DOHH2 (cell line): ENCODE results near the gene NGDN.

Experiments used
- H3F3A ChIP-seq: fragments of 200-600 bp; sonication (generic), shearing (Covaris generic); 2 replicates; pipeline ENCODE4 v1.6.0; 2016; ENCODE audit warnings: antibody characterized with exemption, mild to moderate bottlenecking; ENCODE audit not compliant: control insufficient read depth, insufficient read depth
- H3K27ac ChIP-seq: fragments of 200-600 bp; sonication (generic); 2 replicates; pipeline ENCODE4 v1.5.1; 2014; ENCODE audit warnings: low read depth, mild to moderate bottlenecking, low read length, moderate library complexity
- H3K27me3 ChIP-seq: fragments of 200-600 bp; sonication (generic); 2 replicates; pipeline ENCODE4 v1.6.1; 2014; ENCODE audit warnings: mild to moderate bottlenecking, low read length, mixed read lengths; ENCODE audit not compliant: control insufficient read depth
- H3K36me3 ChIP-seq: fragments of 200-600 bp; sonication (generic); 2 replicates; pipeline ENCODE4 v1.6.1; 2014; ENCODE audit warnings: mild to moderate bottlenecking, low read length, moderate library complexity, mixed read lengths; ENCODE audit not compliant: control insufficient read depth
- H3K4me1 ChIP-seq: fragments of 200-600 bp; sonication (generic); 2 replicates; pipeline ENCODE4 v1.6.1; 2014; ENCODE audit warnings: mild to moderate bottlenecking, low read length, mixed read lengths; ENCODE audit not compliant: control insufficient read depth
- H3K4me2 ChIP-seq: fragments of 200-600 bp; sonication (generic); 2 replicates; pipeline ENCODE4 v1.6.0; 2014; ENCODE audit warnings: mild to moderate bottlenecking, low read length, moderate library complexity
- H3K4me3 ChIP-seq: fragments of 200-600 bp; sonication (generic); 2 replicates; pipeline ENCODE4 v1.5.1; 2014; ENCODE audit warnings: mild to moderate bottlenecking, low read length, mixed read lengths
- H3K79me2 ChIP-seq: fragments of 200-600 bp; sonication (generic); 2 replicates; pipeline ENCODE4 v1.6.1; 2014; ENCODE audit warnings: mild to moderate bottlenecking, low read length, mixed read lengths; ENCODE audit not compliant: control insufficient read depth
- H3K9me2 ChIP-seq: fragments of 200-600 bp; sonication (generic); replicated peaks from 2 replicates; pipeline ENCODE4 v1.6.1; 2014; ENCODE audit warnings: mild to moderate bottlenecking, low read length, mixed read lengths; ENCODE audit not compliant: control insufficient read depth
- H3K9me3 ChIP-seq: fragments of 200-600 bp; sonication (generic); 2 replicates; pipeline ENCODE4 v1.6.1; 2014; ENCODE audit warnings: antibody characterized with exemption, low read length, mixed read lengths; ENCODE audit not compliant: control insufficient read depth, insufficient read depth
- H4K20me1 ChIP-seq: fragments of 200-600 bp; sonication (generic); 2 replicates; pipeline ENCODE4 v1.6.0; 2014; ENCODE audit warnings: low read depth, mild to moderate bottlenecking, antibody characterized with exemption, low read length, moderate library complexity; ENCODE audit not compliant: control insufficient read depth, insufficient read depth
- EZH2phosphoT487 ChIP-seq: fragments of 200-600 bp; sonication (generic); IDR thresholded peaks from 2 replicates; pipeline ENCODE4 v1.6.1; 2017; ENCODE audit warnings: borderline replicate concordance, mild to moderate bottlenecking, antibody characterized with exemption, low read length, moderate library complexity, mixed read lengths
- TF ChIP-seq, protein P1 (sequence below): fragments of 200-600 bp; sonication (generic); IDR thresholded peaks from one replicate; pipeline ENCODE4 v1.5.1; 2014; ENCODE audit warnings: antibody characterized with exemption, mild to moderate bottlenecking, low read depth, low read length; ENCODE audit not compliant: poor library complexity, severe bottlenecking

NGDN gene

DNA sequence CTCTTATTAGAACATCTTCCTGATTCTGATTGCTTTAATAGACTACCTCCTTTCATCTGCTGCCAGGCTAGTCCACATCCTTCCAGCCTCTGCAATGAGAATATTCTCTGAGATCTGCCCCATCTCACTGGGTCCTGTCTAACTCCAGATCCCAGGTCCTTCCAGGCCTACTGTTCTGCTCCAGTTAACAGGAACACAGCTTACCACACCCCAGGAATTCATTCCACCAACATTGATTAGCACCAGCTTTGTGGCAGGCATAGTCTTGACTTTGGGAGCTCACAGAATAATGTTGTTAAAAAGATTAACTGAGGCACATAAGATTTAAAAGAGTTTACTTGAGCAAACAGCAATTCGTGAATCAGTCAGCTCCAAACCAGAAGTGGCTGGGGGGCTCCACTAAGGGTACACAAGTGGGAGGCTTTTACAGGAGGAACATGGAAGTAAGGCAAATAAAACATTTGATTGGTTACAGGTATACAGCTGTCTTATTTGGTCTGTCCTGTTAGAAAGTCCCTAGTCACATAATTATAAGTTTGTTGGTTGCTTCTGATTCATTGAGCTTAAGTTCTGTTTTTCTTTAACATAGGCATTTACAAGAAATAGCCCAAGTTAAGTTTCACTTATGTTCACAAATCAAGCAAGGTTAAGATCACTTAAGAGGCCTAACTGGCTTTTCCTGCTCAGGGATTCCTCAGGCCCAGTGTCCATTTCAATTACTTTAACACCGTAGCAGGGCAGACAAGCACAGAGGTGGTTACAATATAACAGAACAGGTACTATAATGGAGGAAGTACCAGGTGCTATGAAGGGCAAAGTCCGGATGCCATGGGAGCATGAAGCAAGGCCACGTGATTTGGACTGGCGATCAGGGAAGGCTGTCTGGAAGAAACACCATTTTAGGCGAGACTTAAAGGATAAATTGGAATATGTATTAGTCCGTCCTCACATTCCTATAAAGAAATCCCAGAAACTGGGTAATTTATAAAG lies 21.8 kb upstream of the NGDN start:
- no peaks in the 10 kb centered on the region for H3K79me2 ChIP-seq
- H3K36me3 ChIP-seq = no peaks in the 10 kb centered on the region
- H3K9me3 ChIP-seq = no peaks in the 10 kb centered on the region
- H3K4me1 ChIP-seq = no peaks in the 10 kb centered on the region
- no peak overlapping the region for H3K4me3 ChIP-seq
- peaks cover 5% of the 10 kb centered on the region; the same call in 1 of the 2 replicates for H3K27me3 ChIP-seq
- no peak overlapping the region for H3K27ac ChIP-seq
- H4K20me1 ChIP-seq = no peaks in the 10 kb centered on the region
- no peak for TF ChIP-seq EZH2phosphoT487
- TF ChIP-seq, protein P1, sequence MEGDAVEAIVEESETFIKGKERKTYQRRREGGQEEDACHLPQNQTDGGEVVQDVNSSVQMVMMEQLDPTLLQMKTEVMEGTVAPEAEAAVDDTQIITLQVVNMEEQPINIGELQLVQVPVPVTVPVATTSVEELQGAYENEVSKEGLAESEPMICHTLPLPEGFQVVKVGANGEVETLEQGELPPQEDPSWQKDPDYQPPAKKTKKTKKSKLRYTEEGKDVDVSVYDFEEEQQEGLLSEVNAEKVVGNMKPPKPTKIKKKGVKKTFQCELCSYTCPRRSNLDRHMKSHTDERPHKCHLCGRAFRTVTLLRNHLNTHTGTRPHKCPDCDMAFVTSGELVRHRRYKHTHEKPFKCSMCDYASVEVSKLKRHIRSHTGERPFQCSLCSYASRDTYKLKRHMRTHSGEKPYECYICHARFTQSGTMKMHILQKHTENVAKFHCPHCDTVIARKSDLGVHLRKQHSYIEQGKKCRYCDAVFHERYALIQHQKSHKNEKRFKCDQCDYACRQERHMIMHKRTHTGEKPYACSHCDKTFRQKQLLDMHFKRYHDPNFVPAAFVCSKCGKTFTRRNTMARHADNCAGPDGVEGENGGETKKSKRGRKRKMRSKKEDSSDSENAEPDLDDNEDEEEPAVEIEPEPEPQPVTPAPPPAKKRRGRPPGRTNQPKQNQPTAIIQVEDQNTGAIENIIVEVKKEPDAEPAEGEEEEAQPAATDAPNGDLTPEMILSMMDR = no peak
- H3F3A ChIP-seq = no peaks in the 10 kb centered on the region
- H3K4me2 ChIP-seq = no peak overlapping the region
- no peaks in the 10 kb centered on the region for H3K9me2 ChIP-seq

DNA sequence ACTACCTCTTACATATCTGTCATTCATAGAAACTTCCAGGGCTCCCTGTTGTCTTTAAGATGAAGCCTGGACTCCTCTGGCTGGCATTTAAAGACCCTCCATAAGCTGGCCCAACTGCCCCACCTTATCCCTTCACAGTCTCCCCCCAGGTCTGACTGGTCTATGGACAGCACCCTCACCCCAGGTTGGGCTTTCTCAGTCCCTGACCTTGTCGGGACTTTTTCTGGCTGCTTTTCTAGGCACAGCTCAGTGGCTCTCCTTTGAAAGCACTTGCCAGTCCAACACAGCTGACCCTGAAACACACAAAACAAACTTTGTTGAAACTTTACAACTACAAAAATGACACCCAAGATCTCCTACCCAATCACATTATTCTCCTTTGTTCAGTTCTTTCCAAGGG lies 20.2 kb upstream of the NGDN start:
- Histone ChIP-seq H3K4me2 (no peak overlapping the region), H4K20me1 (no peaks in the 10 kb centered on the region), H3K27ac (no peak overlapping the region), H3F3A (no peaks in the 10 kb centered on the region), H3K4me1 (no peaks in the 10 kb centered on the region), H3K4me3 (no peak overlapping the region), H3K9me2 (no peaks in the 10 kb centered on the region), H3K9me3 (no peaks in the 10 kb centered on the region), H3K27me3 (peaks cover 9% of the 10 kb centered on the region; the same call in 1 of the 2 replicates), H3K79me2 (no peaks in the 10 kb centered on the region), H3K36me3 (no peaks in the 10 kb centered on the region)
- no peak for TF ChIP-seq EZH2phosphoT487
- TF ChIP-seq, protein P1 = no peak

DNA sequence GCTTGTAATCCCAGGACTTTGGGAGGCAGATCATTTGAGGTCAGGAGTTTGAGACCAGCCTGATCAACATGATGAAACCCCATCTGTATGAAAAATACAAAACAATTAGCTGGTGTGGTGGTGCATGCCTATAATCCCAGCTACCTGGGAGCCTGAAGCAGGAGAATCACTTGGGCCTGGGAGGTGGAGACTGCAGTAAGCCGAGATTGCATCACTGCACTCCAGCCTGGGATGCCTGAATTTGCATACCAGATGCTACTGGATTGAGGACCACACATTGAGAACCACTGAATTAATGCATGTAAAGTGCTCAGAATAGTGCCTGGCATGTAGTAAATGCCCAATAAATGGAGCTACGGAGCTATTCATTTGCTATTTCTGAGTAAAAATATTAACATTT lies 19.1 kb upstream of the NGDN start:
- Histone ChIP-seq H4K20me1 (no peaks in the 10 kb centered on the region), H3K9me2 (no peaks in the 10 kb centered on the region), H3K79me2 (no peaks in the 10 kb centered on the region), H3K4me2 (no peak overlapping the region), H3K27ac (no peak overlapping the region), H3K27me3 (peaks cover 11% of the 10 kb centered on the region; the same call in 1 of the 2 replicates), H3K4me3 (no peak overlapping the region), H3K4me1 (no peaks in the 10 kb centered on the region), H3F3A (no peaks in the 10 kb centered on the region), H3K36me3 (no peaks in the 10 kb centered on the region), H3K9me3 (no peaks in the 10 kb centered on the region)
- TF ChIP-seq, protein P1 = no peak
- TF ChIP-seq EZH2phosphoT487 = no peak
